SK-N-SH (cell line): ENCODE data around the gene TXNRD1. TPM values are rescaled to one million over a fixed set of nuclear protein-coding genes. Genes with fewer than 3 reads are reported as not detected.

ENCODE experiments used
- CTCF ChIA-PET: fragments of 300-600, 350-600 bp; formaldehyde crosslinking; extraction: SDS; loops from one replicate; lab custom pipeline; 2021; lab: Yijun Ruan, JAX
- POLR2A ChIA-PET: fragments of 350-600 bp; sonication (Branson Sonifier 250); formaldehyde crosslinking; extraction: SDS; loops from one replicate; lab custom pipeline; 2020; ENCODE audit warnings: antibody characterized with exemption, inconsistent platforms; lab: Yijun Ruan, JAX
- DNase-seq: peaks from one replicate; pipeline ENCODE4 v3.0.0; 2012
- H2AFZ ChIP-seq: fragments of 200-600 bp; sonication (generic); 2 replicates; pipeline ENCODE4 v1.8.1; 2016; ENCODE audit warnings: antibody characterized with exemption, mild to moderate bottlenecking, low read depth
- H3F3A ChIP-seq: fragments of 200-600 bp; sonication (generic); replicated peaks from 2 replicates; pipeline ENCODE3; 2016; ENCODE audit warnings: antibody characterized with exemption, mild to moderate bottlenecking; ENCODE audit not compliant: insufficient read depth
- H3K27ac ChIP-seq, 2 experiments: fragments of 200-500 bp in 1 of 2; fragments of 200-600 bp in 1 of 2; sonication (Bioruptor generic) in 1 of 2; sonication (generic), shearing (Covaris generic) in 1 of 2; 2 replicates each; pipeline versions ENCODE4 v1.5.1 to v1.6.1; 2014 to 2016; ENCODE audit warnings: low read depth in 2 of 2, inconsistent platforms in 1 of 2, low read length in 1 of 2, mild to moderate bottlenecking in 1 of 2, mixed read lengths in 1 of 2
- H3K27me3 ChIP-seq: fragments of 200-600 bp; sonication (generic), shearing (Covaris generic); 2 replicates; pipeline ENCODE4 v1.6.1; 2016; ENCODE audit warnings: mixed run types; ENCODE audit not compliant: insufficient read depth
- H3K36me3 ChIP-seq, 2 experiments: fragments of 200-500 bp in 1 of 2; fragments of 200-600 bp in 1 of 2; sonication (Bioruptor generic) in 1 of 2; sonication (generic) in 1 of 2; replicated peaks in 1 of 2; 2 replicates each; pipeline versions ENCODE3 to v1.5.1; 2014 to 2016; ENCODE audit warnings: low read length in 1 of 2, mild to moderate bottlenecking in 1 of 2; ENCODE audit not compliant: insufficient read depth in 2 of 2, control insufficient read depth in 1 of 2
- H3K4me1 ChIP-seq, 2 experiments: fragments of 200-500 bp in 1 of 2; fragments of 200-600 bp in 1 of 2; sonication (Bioruptor generic) in 1 of 2; sonication (generic), shearing (Covaris generic) in 1 of 2; 2 replicates each; pipeline versions ENCODE4 v1.5.1 to v1.6.1; 2014 to 2016; ENCODE audit warnings: low read depth in 1 of 2, low read length in 1 of 2, mixed run types in 1 of 2; ENCODE audit not compliant: insufficient read depth in 2 of 2, control insufficient read depth in 1 of 2
- H3K4me2 ChIP-seq: fragments of 200-600 bp; sonication (generic), shearing (Covaris generic); 2 replicates; pipeline ENCODE4 v1.6.1; 2017; ENCODE audit warnings: mixed run types
- H3K4me3 ChIP-seq, 2 experiments: fragments of 200-500 bp in 1 of 2; fragments of 200-600 bp in 1 of 2; sonication (Bioruptor generic) in 1 of 2; sonication (generic), shearing (Covaris generic) in 1 of 2; 2 replicates each; pipeline versions ENCODE4 v1.5.1 to v1.8.1; 2014 to 2016; ENCODE audit warnings: low read depth in 2 of 2, inconsistent platforms in 1 of 2, low read length in 1 of 2, mild to moderate bottlenecking in 1 of 2, mixed read lengths in 1 of 2, moderate library complexity in 1 of 2
- H3K79me2 ChIP-seq: fragments of 200-600 bp; sonication (generic); 2 replicates; pipeline ENCODE4 v1.8.1; 2017; ENCODE audit warnings: mild to moderate bottlenecking; ENCODE audit not compliant: insufficient read depth
- H3K9ac ChIP-seq: fragments of 200-600 bp; sonication (generic); 2 replicates; pipeline ENCODE4 v1.6.1; 2017; ENCODE audit warnings: mixed run types
- H3K9me2 ChIP-seq: fragments of 200-600 bp; sonication (generic); 2 replicates; pipeline ENCODE4 v1.6.1; 2017; ENCODE audit warnings: mixed run types
- H3K9me3 ChIP-seq: fragments of 200-600 bp; sonication (generic); 2 replicates; pipeline ENCODE4 v1.6.1; 2017; ENCODE audit warnings: mixed run types, mild to moderate bottlenecking, moderate library complexity
- H4K20me1 ChIP-seq: fragments of 200-600 bp; sonication (generic); 2 replicates; pipeline ENCODE4 v1.6.1; 2017; ENCODE audit warnings: mild to moderate bottlenecking, mixed run types; ENCODE audit not compliant: insufficient read depth
- CHD2 ChIP-seq: fragments of 150-350 bp; IDR thresholded peaks from 2 replicates; pipeline ENCODE4 v1.6.1; 2018; ENCODE audit warnings: low read length; ENCODE audit not compliant: partially characterized antibody
- CTCF ChIP-seq: fragments of 200-600 bp; sonication (generic); IDR thresholded peaks from 2 replicates; pipeline ENCODE4 v1.6.1; 2017; ENCODE audit warnings: antibody characterized with exemption, mild to moderate bottlenecking, moderate library complexity
- ELF1 ChIP-seq: IDR thresholded peaks from 2 replicates; pipeline ENCODE4 v1.4.0; 2012
- EP300 ChIP-seq, 2 experiments: IDR thresholded peaks; 2 replicates each; pipeline versions ENCODE4 v1.4.0 to v1.6.1; 2012; ENCODE audit warnings: borderline replicate concordance in 1 of 2, low read depth in 1 of 2, low read length in 1 of 2
- FOXJ3 ChIP-seq: sonication (generic); formaldehyde crosslinking; IDR thresholded peaks from 2 replicates; pipeline ENCODE4 v1.5.1; 2020; ENCODE audit warnings: mild to moderate bottlenecking, missing genetic modification reagents
- FOXM1 ChIP-seq: IDR thresholded peaks from 2 replicates; pipeline ENCODE4 v1.4.0; 2012; ENCODE audit warnings: low read depth, mild to moderate bottlenecking
- GABPA ChIP-seq: IDR thresholded peaks from 2 replicates; pipeline ENCODE4 v1.4.0; 2012; ENCODE audit warnings: low read depth, mild to moderate bottlenecking
- GATA2 ChIP-seq: sonication (generic); formaldehyde crosslinking; IDR thresholded peaks from 2 replicates; pipeline ENCODE4 v1.5.0; 2020; ENCODE audit warnings: mild to moderate bottlenecking, missing genetic modification reagents
- IRF3 ChIP-seq: fragments of 150-350 bp; IDR thresholded peaks from 2 replicates; pipeline ENCODE4 v1.6.1; 2016; ENCODE audit warnings: mild to moderate bottlenecking, low read depth, low read length
- JUND ChIP-seq: IDR thresholded peaks from 2 replicates; pipeline ENCODE4 v1.4.0; 2012
- MEF2A ChIP-seq: IDR thresholded peaks from 2 replicates; pipeline ENCODE4 v1.4.0; 2012; ENCODE audit warnings: low read depth, borderline replicate concordance
- NRF1 ChIP-seq: IDR thresholded peaks from 2 replicates; pipeline ENCODE4 v1.6.1; 2012; ENCODE audit warnings: low read depth, mild to moderate bottlenecking, low read length
- POLR2AphosphoS5 ChIP-seq: IDR thresholded peaks from 2 replicates; pipeline ENCODE4 v1.6.1; 2012; ENCODE audit warnings: low read depth, low read length
- RFX5 ChIP-seq: IDR thresholded peaks from 2 replicates; pipeline ENCODE4 v1.6.1; 2012; ENCODE audit warnings: mild to moderate bottlenecking, improper control_type of control experiment, low read length
- RXRA ChIP-seq: IDR thresholded peaks from 2 replicates; pipeline ENCODE4 v1.4.0; 2012; ENCODE audit warnings: low read depth, mild to moderate bottlenecking, borderline replicate concordance
- TAF1 ChIP-seq: IDR thresholded peaks from 2 replicates; pipeline ENCODE4 v1.6.1; 2012; ENCODE audit warnings: low read depth, mild to moderate bottlenecking, low read length, moderate library complexity, borderline replicate concordance
- TEAD4 ChIP-seq: IDR thresholded peaks from 2 replicates; pipeline ENCODE4 v1.4.0; 2012; ENCODE audit warnings: mild to moderate bottlenecking, borderline replicate concordance; ENCODE audit not compliant: insufficient read depth
- USF1 ChIP-seq: IDR thresholded peaks from 2 replicates; pipeline ENCODE4 v1.4.0; 2012; ENCODE audit warnings: low read depth, borderline replicate concordance
- USF2 ChIP-seq: fragments of 150-350 bp; IDR thresholded peaks from 2 replicates; pipeline ENCODE4 v1.6.1; 2017; ENCODE audit warnings: antibody characterized with exemption, low read length, low read depth, borderline replicate concordance
- YY1 ChIP-seq: IDR thresholded peaks from 2 replicates; pipeline ENCODE4 v1.4.0; 2012; ENCODE audit warnings: low read depth, mild to moderate bottlenecking
- polyA plus RNA-seq, 3 experiments: library from polyadenylated mRNA; depleted of rRNA; stranded (reverse); fragments of >200 nt; gene quantifications; 2 replicates each; pipeline ENCODE4 v1.2.3, GENCODE V29; 2012

The TXNRD1 gene
- polyA plus RNA-seq, 1 of the 3 experiments (the other 2 are of a cell fraction) = 143 TPM

- DNase-seq = no peak
- no peaks in the 10 kb centered on the region for H4K20me1 ChIP-seq
- TF ChIP-seq GATA2 (CRISPR knock-in tag) (no peak), ELF1 (no peak), CHD2 (no peak), CTCF (no peak), TAF1 (no peak), EP300 (IDR thresholded peaks at IDR 0.05; ENCODE audit: borderline replicate concordance in 1 of 2, low read depth in 1 of 2, low read length in 1 of 2) (no peak), USF1 (no peak), USF2 (no peak), GABPA (no peak), JUND (no peak), POLR2AphosphoS5 (no peak), FOXJ3 (CRISPR knock-in tag) (no peak), IRF3 (no peak), NRF1 (no peak), FOXM1 (no peak), RXRA (no peak), MEF2A (no peak), TEAD4 (no peak), RFX5 (no peak), YY1 (no peak)
- TF ChIP-seq, all 33 proteins: peak for 0
- no peak overlapping the region for H2AFZ ChIP-seq
- H3K4me1 ChIP-seq = peaks cover 0 to 2% of the 10 kb centered on the region in 2 experiments; a peak in 1 of 4 replicates
- H3F3A ChIP-seq = no peaks in the 10 kb centered on the region
- no peak overlapping the region for H3K4me2 ChIP-seq
- H3K79me2 ChIP-seq = no peaks in the 10 kb centered on the region
- no peaks in the 10 kb centered on the region for H3K27me3 ChIP-seq
- H3K9ac ChIP-seq = no peak overlapping the region
- H3K36me3 ChIP-seq = no peaks in the 10 kb centered on the region
- CTCF ChIA-PET = interaction anchor here (0.7 to 1.0 kb wide), 2 partner anchors 9 to 13 kb away, joined by 3 read pairs; no protein-coding TSS in a partner anchor
- POLR2A ChIA-PET = no interaction called here
- no peaks in the 10 kb centered on the region for H3K9me3 ChIP-seq
- no peak overlapping the region for H3K4me3 ChIP-seq
- no peak overlapping the region for H3K27ac ChIP-seq
- H3K9me2 ChIP-seq = no peaks in the 10 kb centered on the region
Observed at GRCh38 chr12:104257913-104258472, 42.4 kb downstream of the TXNRD1 start.
